HEK293 (cell line): ENCODE data around the gene VPS33A.

Experiments
- CTCF ChIA-PET: fragments of 350-600 bp; formaldehyde crosslinking; extraction: SDS; loops from one replicate; lab custom pipeline; 2021; ENCODE audit warnings: antibody characterized with exemption; lab: Yijun Ruan, JAX
- POLR2A ChIA-PET: fragments of 300-600 bp; formaldehyde crosslinking; extraction: SDS; loops from one replicate; lab custom pipeline; 2020; ENCODE audit warnings: antibody characterized with exemption, inconsistent platforms; lab: Yijun Ruan, JAX
- H3K27ac ChIP-seq: fragments of 200-500 bp; sonication (Bioruptor generic); 2 replicates; pipeline ENCODE4 v1.5.1; 2014; ENCODE audit warnings: low read depth, low read length, control low read depth, inconsistent platforms; ENCODE audit errors: extremely low read depth
- H3K36me3 ChIP-seq, 2 experiments: fragments of 200-500 bp in 1 of 2; sonication (Bioruptor generic) in 1 of 2; 1 replicate in 1 of 2; 2 replicates in 1 of 2; pipeline ENCODE4 v1.5.1; 2014 to 2017; ENCODE audit warnings: inconsistent platforms in 2 of 2, low read length in 2 of 2; ENCODE audit not compliant: control insufficient read depth in 2 of 2, insufficient read depth in 1 of 2
- H3K4me1 ChIP-seq: fragments of 200-500 bp; sonication (Bioruptor generic); 2 replicates; pipeline ENCODE4 v1.5.1; 2014; ENCODE audit warnings: mild to moderate bottlenecking, low read length, inconsistent platforms; ENCODE audit not compliant: control insufficient read depth, insufficient read depth
- H3K4me3 ChIP-seq: 2 replicates; pipeline ENCODE4 v1.5.1; 2011; ENCODE audit warnings: low read depth, mild to moderate bottlenecking, control low read depth, low read length, moderate library complexity
- H3K9me3 ChIP-seq: fragments of 200-500 bp; sonication (Bioruptor generic); 2 replicates; pipeline ENCODE4 v1.5.1; 2014; ENCODE audit warnings: low read depth, low read length, inconsistent platforms; ENCODE audit not compliant: control insufficient read depth, insufficient read depth
- EGR2 ChIP-seq: fragments of 450-650 bp; formaldehyde crosslinking; IDR thresholded peaks from 2 replicates; pipeline ENCODE4 v1.5.1; 2016; ENCODE audit warnings: low read depth, missing biosample characterization, missing genetic modification characterization
- FEZF1 ChIP-seq: fragments of 450-650 bp; formaldehyde crosslinking; IDR thresholded peaks from 2 replicates; pipeline ENCODE4 v1.5.1; 2016; ENCODE audit warnings: missing biosample characterization, missing genetic modification characterization
- GLIS1 ChIP-seq: fragments of 450-650 bp; formaldehyde crosslinking; IDR thresholded peaks from 2 replicates; pipeline ENCODE4 v1.5.1; 2016; ENCODE audit warnings: missing biosample characterization, missing genetic modification characterization
- KLF10 ChIP-seq: fragments of 450-650 bp; IDR thresholded peaks from 2 replicates; pipeline ENCODE4 v1.5.1; 2018; ENCODE audit warnings: missing biosample characterization, mild to moderate bottlenecking, missing genetic modification characterization
- OSR2 ChIP-seq: fragments of 450-650 bp; formaldehyde crosslinking; IDR thresholded peaks from 2 replicates; pipeline ENCODE4 v1.5.1; 2016; ENCODE audit warnings: missing biosample characterization, missing genetic modification characterization
- ZBTB21 ChIP-seq: fragments of 450-650 bp; formaldehyde crosslinking; IDR thresholded peaks from 2 replicates; pipeline ENCODE4 v1.5.1; 2017; ENCODE audit warnings: missing biosample characterization, missing genetic modification characterization
- ZNF518A ChIP-seq: fragments of 450-650 bp; formaldehyde crosslinking; conservative IDR thresholded peaks from 2 replicates; pipeline ENCODE4 v1.5.1; 2016; ENCODE audit warnings: low read depth, missing biosample characterization, missing genetic modification characterization
- ZNF571 ChIP-seq: fragments of 450-650 bp; formaldehyde crosslinking; IDR thresholded peaks from 2 replicates; pipeline ENCODE4 v1.5.0; 2017; ENCODE audit warnings: missing biosample characterization, missing genetic modification characterization
- ZNF596 ChIP-seq: fragments of 450-650 bp; IDR thresholded peaks from 2 replicates; pipeline ENCODE4 v1.5.0; 2018; ENCODE audit warnings: missing biosample characterization, mild to moderate bottlenecking, missing genetic modification characterization, moderate library complexity
- ZNF623 ChIP-seq: fragments of 450-650 bp; formaldehyde crosslinking; IDR thresholded peaks from 2 replicates; pipeline ENCODE4 v1.5.1; 2016; ENCODE audit warnings: missing biosample characterization, missing genetic modification characterization
- ZSCAN18 ChIP-seq: fragments of 450-650 bp; formaldehyde crosslinking; IDR thresholded peaks from 2 replicates; pipeline ENCODE4 v1.5.1; 2016; ENCODE audit warnings: missing biosample characterization, missing genetic modification characterization
- TF ChIP-seq, protein P1 (sequence below): fragments of 450-650 bp; IDR thresholded peaks from 2 replicates; pipeline ENCODE4 v1.5.1; 2018; ENCODE audit warnings: missing biosample characterization, missing genetic modification characterization
- TF ChIP-seq, protein P2 (sequence below): fragments of 450-650 bp; formaldehyde crosslinking; IDR thresholded peaks from 2 replicates; pipeline ENCODE4 v1.5.1; 2016; ENCODE audit warnings: missing biosample characterization, missing genetic modification characterization, low read depth

Gene VPS33A

GRCh38 chr12:122250536-122250935 is 15.8 kb downstream of the VPS33A start:
- Histone ChIP-seq H3K36me3 (peaks cover 9 to 28% of the 10 kb centered on the region in 2 experiments; a peak in 2 of 3 replicates), H3K27ac (no peak overlapping the region), H3K4me3 (no peak overlapping the region), H3K4me1 (no peaks in the 10 kb centered on the region), H3K9me3 (no peaks in the 10 kb centered on the region)
- ChIA-PET CTCF (interaction anchor here (0.8 to 1.1 kb wide), 2 partner anchors 87 to 105 kb away, joined by 3 read pairs; no protein-coding TSS in a partner anchor), POLR2A (no interaction called here)
- TF ChIP-seq OSR2 (tag by site-specific recombination) (no peak), ZNF623 (no peak), ZNF518A (tag by site-specific recombination) (no peak), EGR2 (tag by site-specific recombination) (no peak), KLF10 (no peak), FEZF1 (no peak), ZSCAN18 (no peak)
- TF ChIP-seq, protein P1, sequence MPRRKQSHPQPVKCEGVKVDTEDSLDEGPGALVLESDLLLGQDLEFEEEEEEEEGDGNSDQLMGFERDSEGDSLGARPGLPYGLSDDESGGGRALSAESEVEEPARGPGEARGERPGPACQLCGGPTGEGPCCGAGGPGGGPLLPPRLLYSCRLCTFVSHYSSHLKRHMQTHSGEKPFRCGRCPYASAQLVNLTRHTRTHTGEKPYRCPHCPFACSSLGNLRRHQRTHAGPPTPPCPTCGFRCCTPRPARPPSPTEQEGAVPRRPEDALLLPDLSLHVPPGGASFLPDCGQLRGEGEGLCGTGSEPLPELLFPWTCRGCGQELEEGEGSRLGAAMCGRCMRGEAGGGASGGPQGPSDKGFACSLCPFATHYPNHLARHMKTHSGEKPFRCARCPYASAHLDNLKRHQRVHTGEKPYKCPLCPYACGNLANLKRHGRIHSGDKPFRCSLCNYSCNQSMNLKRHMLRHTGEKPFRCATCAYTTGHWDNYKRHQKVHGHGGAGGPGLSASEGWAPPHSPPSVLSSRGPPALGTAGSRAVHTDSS (tag by site-specific recombination) = no peak
- TF ChIP-seq, protein P2, sequence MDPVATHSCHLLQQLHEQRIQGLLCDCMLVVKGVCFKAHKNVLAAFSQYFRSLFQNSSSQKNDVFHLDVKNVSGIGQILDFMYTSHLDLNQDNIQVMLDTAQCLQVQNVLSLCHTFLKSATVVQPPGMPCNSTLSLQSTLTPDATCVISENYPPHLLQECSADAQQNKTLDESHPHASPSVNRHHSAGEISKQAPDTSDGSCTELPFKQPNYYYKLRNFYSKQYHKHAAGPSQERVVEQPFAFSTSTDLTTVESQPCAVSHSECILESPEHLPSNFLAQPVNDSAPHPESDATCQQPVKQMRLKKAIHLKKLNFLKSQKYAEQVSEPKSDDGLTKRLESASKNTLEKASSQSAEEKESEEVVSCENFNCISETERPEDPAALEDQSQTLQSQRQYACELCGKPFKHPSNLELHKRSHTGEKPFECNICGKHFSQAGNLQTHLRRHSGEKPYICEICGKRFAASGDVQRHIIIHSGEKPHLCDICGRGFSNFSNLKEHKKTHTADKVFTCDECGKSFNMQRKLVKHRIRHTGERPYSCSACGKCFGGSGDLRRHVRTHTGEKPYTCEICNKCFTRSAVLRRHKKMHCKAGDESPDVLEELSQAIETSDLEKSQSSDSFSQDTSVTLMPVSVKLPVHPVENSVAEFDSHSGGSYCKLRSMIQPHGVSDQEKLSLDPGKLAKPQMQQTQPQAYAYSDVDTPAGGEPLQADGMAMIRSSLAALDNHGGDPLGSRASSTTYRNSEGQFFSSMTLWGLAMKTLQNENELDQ (tag by site-specific recombination) = no peak

DNA sequence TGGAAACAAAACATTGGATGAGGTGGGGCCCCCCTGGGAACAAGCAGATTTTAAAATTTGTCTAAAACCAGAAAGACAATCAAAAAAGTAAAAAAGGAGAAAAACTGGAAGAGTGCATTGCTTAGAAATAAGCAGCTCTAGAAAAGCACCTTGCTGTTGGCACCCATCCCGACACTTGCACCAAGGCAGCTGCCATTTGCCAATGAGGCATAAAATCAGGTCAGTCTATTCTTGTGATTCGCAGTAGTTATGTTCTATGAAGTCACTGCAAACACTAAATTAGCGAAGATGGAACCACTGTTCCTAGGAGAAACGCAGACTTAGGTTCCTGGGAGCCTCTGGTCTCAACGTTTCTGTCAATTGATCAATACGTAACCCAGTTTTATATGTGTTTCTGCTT is 16.2 kb downstream of the VPS33A start:
- no peaks in the 10 kb centered on the region for H3K4me1 ChIP-seq

GRCh38 chr12:122245553-122245952 is 20.7 kb downstream of the VPS33A start:
- CTCF ChIA-PET = no interaction called here
- POLR2A ChIA-PET = no interaction called here
- no peaks in the 10 kb centered on the region for H3K9me3 ChIP-seq

More for the DNA sequence above, 16.2 kb downstream of the VPS33A start:
- Histone ChIP-seq H3K9me3 (no peaks in the 10 kb centered on the region), H3K4me3 (no peak overlapping the region), H3K36me3 (peaks cover 9 to 28% of the 10 kb centered on the region in 2 experiments; a peak in 2 of 3 replicates), H3K27ac (no peak overlapping the region)
- CTCF ChIA-PET = interaction anchor here (0.7 to 1.1 kb wide), 3 partner anchors 13 to 106 kb away, joined by 3 to 4 read pairs (median 3); no protein-coding TSS in a partner anchor
- POLR2A ChIA-PET = no interaction called here
- TF ChIP-seq GLIS1 (no peak), ZNF571 (tag by site-specific recombination) (no peak), ZNF596 (tag by site-specific recombination) (no peak)

More at GRCh38 chr12:122245553-122245952, 20.7 kb downstream of the VPS33A start:
- TF ChIP-seq ZBTB21 (tag by site-specific recombination) = no peak
- TF ChIP-seq, all 188 proteins: peak for 0
- Histone ChIP-seq H3K36me3 (peaks cover 6 to 34% of the 10 kb centered on the region in 2 experiments; a peak in 2 of 3 replicates), H3K4me3 (no peak overlapping the region), H3K4me1 (no peaks in the 10 kb centered on the region), H3K27ac (no peak overlapping the region)
